ENCODE data around the gene HERC6.

GRCh38 chr4:88419874-88420273 is 41.2 kb downstream of the HERC6 start:
- TF ChIP-seq CTCF (IDR thresholded peaks at IDR 0.05) (no peak), POLR2A (IDR thresholded peaks at IDR 0.05) (no peak)

Measured in Peyer's patch (tissue), 4 donors.